Measurements from ENCODE around the gene SELENOK.

The SELENOK gene

DNA sequence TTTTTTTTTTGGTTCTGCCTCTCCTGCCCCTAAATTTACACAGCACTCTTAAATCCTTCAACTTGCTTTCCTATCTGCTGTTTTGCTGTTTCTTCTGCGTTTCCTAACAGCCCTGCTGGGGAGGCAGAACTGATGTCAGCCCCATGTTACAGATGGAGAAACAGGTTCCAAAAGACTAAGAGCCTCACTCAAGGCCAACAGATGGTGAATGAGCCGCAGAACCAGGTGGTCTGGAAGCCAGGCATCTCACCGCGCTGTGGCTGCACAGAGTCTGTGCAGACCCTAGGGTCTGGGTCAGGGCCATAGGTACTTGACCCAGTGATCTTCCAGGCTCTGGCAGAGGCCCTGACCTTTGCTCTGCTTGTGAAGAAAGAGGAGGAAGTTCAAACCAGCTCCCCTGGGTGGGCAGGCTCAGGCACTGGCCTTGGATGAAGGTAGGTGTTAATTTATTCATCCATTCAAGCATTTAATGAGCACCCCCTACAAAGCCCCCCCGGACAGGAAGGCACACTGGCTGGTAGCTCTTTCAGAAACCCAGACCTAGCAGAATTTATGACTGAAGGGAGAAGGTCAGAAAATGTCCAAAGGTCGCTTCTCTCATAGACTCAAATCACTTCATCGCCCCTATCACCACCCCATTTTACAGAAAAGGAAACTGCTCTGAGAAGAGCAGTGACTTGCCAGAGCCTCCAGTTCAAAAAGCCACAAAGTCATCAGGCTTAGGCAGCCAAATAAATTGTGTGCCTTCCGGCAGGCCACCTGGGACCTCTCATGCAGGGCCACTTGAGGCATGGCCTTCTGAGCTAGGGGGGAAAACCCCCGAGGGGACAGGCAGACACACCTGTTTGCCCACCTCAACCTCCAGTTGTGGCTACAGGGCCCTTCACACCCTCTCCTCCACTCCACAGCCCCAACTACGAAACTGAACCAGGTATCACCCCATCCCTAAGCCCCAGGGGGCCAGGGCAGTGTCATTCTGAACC lies 48.2 kb downstream of the SELENOK start:
- DNase-seq (ENCODE audit: low read depth in 2 of 2), result no peak

DNA sequence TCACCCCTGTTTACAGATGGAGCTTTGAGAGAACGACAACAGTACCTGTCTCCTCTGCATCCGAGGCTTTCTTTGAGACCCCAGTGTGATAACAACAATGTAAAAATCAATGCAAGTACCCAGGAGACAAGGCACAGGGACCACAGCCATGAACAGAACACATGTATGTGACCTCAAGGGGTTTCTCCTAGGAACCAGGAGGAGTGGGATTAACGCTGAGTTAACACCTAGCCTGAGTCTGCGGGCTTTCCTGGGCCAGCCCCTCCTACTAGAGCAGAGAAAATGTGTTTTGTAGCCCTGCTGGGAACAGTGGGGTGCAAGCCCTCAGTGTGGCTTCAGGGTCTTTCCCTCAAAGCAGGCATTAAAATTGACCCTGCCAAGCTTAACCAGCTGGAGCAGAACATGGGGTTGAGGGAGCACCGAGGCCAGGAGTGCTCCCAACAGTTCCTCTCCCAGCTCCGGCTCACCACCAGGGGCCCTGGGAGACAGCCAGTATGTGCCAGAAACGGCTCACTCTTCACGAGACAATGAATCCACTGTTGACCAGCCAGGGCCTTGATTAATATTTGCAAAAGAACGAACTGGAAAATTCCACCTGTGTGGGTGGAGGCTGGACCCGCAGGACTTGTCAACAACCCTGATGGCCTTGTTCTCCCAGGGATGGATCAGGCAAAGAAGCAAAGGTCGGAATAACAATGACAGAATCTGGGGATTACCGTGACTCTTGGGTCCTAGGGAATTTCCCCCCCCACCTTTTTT lies 49.0 kb downstream of the SELENOK start:
- DNase-seq (ENCODE audit: low read depth in 2 of 2), result no peak

DNA sequence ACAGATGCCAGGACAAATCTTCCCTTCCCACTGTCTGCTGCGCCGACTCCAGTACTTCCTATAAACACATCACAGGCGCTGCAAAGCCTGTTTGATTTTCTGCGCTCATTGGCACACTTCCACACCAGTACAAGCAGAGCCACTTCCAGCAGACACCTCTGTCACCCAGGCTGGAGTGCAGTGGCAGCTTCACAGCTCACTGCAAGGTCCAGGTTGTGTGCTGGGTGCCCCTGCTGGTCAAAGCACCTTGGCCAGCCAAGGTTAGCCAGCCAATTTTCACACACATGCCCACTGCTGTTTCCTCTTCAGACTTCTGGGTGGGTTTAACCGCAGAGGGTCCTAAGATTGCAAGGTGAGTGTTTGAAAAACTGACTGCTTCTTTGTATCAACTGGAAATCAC lies 50.4 kb downstream of the SELENOK start:
- DNase-seq (ENCODE audit: low read depth in 2 of 2), result no peak

DNA sequence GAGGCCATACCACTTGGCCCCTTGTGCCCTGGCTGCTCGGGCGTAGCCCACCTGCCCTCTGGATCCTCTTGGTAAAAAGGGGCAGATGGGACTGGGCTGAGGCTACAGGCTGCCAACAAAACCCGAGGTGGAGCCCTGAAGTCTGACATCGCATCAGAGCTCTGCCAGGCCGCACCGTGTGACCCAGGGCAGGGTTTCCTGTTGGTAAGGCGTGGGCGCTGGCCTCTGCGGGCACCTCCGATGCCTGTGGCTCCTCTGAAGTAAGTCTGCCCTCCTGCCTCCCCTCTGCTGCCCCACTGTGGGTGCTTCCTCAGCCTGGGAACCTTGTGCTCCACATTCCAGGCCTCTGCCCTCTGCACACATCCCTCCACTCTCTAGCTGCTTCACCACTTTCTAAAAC lies 54.3 kb downstream of the SELENOK start:
- DNase-seq (ENCODE audit: low read depth in 2 of 2), result no peak

DNA sequence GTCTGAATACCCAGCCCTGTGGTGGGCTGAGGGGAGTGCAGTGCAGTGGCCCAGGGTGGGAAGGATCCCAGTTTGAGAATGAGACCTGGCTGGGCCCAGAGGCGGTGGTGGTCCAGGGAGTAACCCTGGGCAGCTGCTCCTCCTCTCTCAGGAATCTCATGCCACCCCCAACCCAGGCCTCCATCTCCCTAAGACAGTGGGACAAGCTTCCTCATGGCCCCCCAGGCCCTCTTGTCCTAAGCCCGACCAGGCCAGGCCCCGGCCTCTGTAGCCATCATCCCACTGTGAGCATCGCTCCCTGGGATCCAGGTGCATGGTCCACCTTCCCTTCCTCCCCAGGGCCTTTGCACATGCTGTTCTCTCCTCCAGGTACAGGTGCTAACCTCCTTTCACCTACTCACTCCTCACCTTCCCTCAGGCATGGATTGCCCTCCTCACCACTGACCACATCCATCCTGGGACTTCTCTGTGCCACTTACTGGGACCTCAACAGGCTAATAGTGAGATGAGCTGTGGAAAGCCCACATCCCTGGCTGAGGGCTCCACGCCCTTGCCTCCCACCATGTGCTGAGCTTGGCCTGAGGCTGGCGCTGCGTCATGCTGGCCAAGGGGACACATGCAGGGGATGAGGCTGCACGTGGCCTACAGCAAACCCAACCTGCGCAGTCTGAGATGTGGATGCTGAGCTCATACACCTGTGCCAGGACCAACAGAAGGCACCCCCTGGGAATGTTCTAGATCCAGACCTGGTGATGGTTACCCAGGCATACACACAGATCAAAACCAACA lies 55.4 kb downstream of the SELENOK start:
- no peak for DNase-seq (ENCODE audit: low read depth in 2 of 2)

DNA sequence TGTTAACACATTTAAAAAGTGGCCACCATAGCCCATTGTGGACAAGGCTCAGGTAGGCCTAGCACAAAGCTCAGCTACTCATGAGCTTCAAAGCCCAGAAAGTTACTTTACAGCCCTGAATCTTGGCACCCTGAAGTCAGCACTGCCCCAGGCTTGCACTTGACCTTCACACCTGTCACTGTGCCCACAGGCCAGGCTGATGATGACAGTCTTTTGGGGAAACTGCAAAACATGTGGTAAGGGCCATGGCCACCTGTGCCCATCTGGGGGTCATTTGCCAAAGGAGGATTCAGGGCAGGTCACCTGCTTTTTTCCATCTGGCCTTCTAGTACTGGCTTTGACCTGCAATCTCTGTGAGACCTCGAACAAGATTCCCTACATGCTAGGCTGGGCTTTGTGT lies 56.4 kb downstream of the SELENOK start:
- DNase-seq (ENCODE audit: low read depth in 2 of 2), result no peak

DNA sequence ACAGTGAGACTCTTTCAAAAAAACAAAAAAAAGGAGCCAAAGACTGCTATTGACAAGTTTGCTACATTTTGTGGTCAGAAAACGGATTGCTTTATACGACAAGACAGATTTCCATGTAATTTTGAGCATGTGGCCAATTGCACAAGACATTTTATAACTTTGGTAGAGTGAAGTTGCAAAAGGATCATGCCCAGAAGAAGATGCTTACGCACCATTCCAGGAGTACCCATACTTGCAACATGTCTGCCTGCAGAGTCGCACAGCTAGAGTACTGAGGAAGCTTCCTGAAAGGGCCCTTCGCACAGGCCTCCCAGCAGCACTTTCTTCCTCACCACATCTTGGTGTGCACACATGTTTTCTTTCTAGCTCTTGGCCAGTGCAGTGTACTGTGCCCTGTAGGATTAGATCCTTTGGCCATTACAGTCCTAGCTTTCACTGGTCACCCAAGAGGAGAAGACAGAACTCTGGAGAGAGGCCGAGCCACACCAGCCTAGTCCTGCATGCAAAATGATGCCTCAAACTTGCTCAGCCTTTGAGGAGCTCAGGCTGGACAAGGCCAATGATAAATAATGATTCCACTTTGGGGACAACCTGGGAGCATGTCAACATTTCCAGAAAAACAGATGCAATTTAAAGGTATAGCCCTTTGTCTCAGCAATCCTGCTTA lies 57.1 kb downstream of the SELENOK start:
- DNase-seq (ENCODE audit: low read depth in 2 of 2), result no peak
